Colonic mucosa (tissue), 4 donors: Measurements from ENCODE around the gene SERPINB10. TPM values are rescaled to one million over a fixed set of nuclear protein-coding genes. Genes with fewer than 3 reads are reported as not detected.

Experiments used
- DNase-seq: peaks from one replicate; pipeline ENCODE4 v3.0.0-alpha.2; 2020
- H3K27ac ChIP-seq: fragments of 200-600 bp; one replicate; pipeline ENCODE4 v1.8.0; 2021
- H3K27me3 ChIP-seq: fragments of 200-600 bp; one replicate; pipeline ENCODE4 v1.8.0; 2021
- H3K36me3 ChIP-seq: fragments of 200-600 bp; one replicate; pipeline ENCODE4 v1.8.0; 2021
- H3K4me1 ChIP-seq: fragments of 200-600 bp; one replicate; pipeline ENCODE4 v1.8.0; 2021; ENCODE audit warnings: mild to moderate bottlenecking
- H3K4me3 ChIP-seq: fragments of 200-600 bp; one replicate; pipeline ENCODE4 v1.8.0; 2021
- H3K9ac ChIP-seq, 2 donors: one replicate each; pipeline ENCODE4 v1.7.0; 2013; ENCODE audit warnings: control low read depth in 2 of 2, low read depth in 2 of 2, low read length in 2 of 2
- H3K9me3 ChIP-seq: fragments of 200-600 bp; one replicate; pipeline ENCODE4 v1.8.0; 2021
- CTCF ChIP-seq: fragments of 200-600 bp; IDR thresholded peaks from one replicate; pipeline ENCODE4 v1.8.0; 2022; ENCODE audit warnings: antibody characterized with exemption, mild to moderate bottlenecking
- intact Hi-C: fragments of 100-400 bp; cut with DNase I; formaldehyde crosslinking; loops from one replicate; pipeline ENCODE4 v1.14.1; 2022
- total RNA-seq, 2 donors: library from RNA; stranded (reverse); fragmentation: NEBNext Ultra II Directional in 1 of 2; extraction: Animal tissue kit (Norgen Biotek cat#: 25700) in 1 of 2; gene quantifications; one replicate each; pipeline ENCODE4 v1.2.1, GENCODE V29; 2021
- donor health status: healthy.
- donor health status: DM: no; HTN: no; CAD: no.
- donor health status: DM: no; HTN: no; CAD: no.

SERPINB10 gene
- total RNA-seq, 2 donors from 2014 or later, result not detected

DNA sequence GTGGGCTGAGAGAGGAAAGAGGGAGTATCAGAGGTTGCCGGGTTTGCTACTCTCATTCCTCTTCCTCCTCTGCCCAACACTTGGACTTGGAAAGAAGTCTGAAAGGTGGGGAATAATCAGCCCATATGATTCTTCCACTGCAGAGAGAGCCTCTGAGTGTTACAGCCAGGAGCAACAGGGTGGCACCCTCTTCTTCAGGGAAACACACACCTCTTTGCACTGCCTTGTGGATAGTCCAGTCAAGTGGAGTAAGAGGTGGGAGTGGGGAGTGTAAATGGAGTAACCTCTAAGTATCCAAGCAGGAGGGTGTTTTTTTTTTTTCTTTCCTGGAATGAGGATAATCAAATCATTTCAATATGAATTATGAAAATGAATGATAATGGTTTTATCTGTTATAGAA is 53.1 kb downstream of the SERPINB10 start:
- H3K4me1 ChIP-seq, result no peaks in the 10 kb centered on the region
- intact Hi-C loops, result no loop called here
- H3K27ac ChIP-seq, result no peak overlapping the region
- no peaks in the 10 kb centered on the region for H3K27me3 ChIP-seq
- no peaks in the 10 kb centered on the region for H3K36me3 ChIP-seq
- TF ChIP-seq CTCF, result no peak
- H3K4me3 ChIP-seq, result no peak overlapping the region
- H3K9ac ChIP-seq, result no peak overlapping the region
- H3K9me3 ChIP-seq, result no peaks in the 10 kb centered on the region
- no peak for DNase-seq

- H3K27me3 ChIP-seq, result no peaks in the 10 kb centered on the region
- no peak for TF ChIP-seq CTCF
- no peaks in the 10 kb centered on the region for H3K4me1 ChIP-seq
- no peaks in the 10 kb centered on the region for H3K36me3 ChIP-seq
- no peak overlapping the region for H3K27ac ChIP-seq
- H3K9me3 ChIP-seq, result no peaks in the 10 kb centered on the region
- intact Hi-C loops, result no loop called here
- H3K4me3 ChIP-seq, result no peak overlapping the region
- no peak for DNase-seq
- no peak overlapping the region for H3K9ac ChIP-seq
Measured at GRCh38 chr18:63961435-63961980, 53.8 kb downstream of the SERPINB10 start.

DNA sequence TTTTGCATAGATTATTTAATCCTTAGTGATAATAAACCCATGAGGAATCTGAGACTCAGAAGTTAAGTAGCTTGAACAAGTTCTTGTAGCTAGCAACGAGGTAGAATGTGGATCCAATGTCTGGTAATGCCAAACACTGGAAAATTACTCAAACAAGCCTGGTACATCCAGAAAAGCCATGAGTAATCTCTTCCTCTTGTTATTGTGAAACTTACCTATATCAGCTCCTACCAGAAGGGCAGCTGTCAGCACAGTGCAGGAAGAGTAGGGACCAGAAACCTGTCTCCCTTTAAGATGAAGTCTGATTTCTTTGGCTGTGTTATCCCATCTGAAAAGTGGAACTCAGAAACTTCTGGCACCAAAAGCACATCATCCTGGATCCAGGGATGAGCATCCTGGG is 54.4 kb downstream of the SERPINB10 start:
- no peaks in the 10 kb centered on the region for H3K36me3 ChIP-seq
- intact Hi-C loops, result no loop called here
- no peaks in the 10 kb centered on the region for H3K4me1 ChIP-seq
- no peaks in the 10 kb centered on the region for H3K9me3 ChIP-seq
- no peak for DNase-seq
- no peak overlapping the region for H3K27ac ChIP-seq
- no peak for TF ChIP-seq CTCF
- H3K27me3 ChIP-seq, result no peaks in the 10 kb centered on the region
- H3K9ac ChIP-seq, result no peak overlapping the region
- H3K4me3 ChIP-seq, result no peak overlapping the region

DNA sequence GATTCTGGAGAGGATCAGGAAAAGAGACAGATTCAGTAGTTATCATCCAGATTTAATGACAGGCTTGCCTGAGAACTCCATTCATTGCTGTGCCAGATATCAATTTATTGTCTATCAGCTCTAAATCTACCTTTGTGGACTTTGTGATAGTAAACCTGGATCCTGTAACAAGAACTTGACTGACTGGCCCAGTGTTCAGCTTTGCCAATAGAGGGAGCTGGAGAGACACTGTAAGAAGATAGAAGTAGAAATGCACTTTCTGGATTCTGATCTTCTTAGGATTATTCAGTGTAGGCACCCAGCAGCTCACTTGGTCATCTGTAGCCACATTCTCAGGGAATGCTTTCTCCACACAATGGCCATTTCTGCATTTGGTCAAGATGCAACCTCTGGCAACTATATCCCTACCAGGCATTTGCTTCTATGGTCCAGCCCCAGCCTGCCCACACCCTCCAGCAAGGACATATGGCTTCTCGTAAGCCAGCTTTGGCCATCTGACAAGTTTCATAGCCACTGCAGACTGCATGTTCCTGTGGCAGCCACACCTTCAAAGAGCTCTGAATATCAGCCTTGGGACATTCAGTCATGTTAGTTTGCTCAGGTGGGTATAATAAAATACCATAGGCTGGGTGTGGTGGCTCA is 56.0 kb downstream of the SERPINB10 start:
- peak; percentile 68 for DNase-seq
- Histone ChIP-seq H3K4me3 (no peak overlapping the region), H3K27me3 (no peaks in the 10 kb centered on the region), H3K36me3 (no peaks in the 10 kb centered on the region), H3K9me3 (no peaks in the 10 kb centered on the region), H3K4me1 (no peaks in the 10 kb centered on the region), H3K9ac (no peak overlapping the region), H3K27ac (peak overlapping the region; percentile 62)
- intact Hi-C loops, result no loop called here
- TF ChIP-seq CTCF, result peak; percentile 81

GRCh38 chr18:63964908-63965307 is 57.1 kb downstream of the SERPINB10 start:
- H3K9ac ChIP-seq, result no peak overlapping the region
- TF ChIP-seq CTCF, result no peak
- H3K36me3 ChIP-seq, result no peaks in the 10 kb centered on the region
- no peaks in the 10 kb centered on the region for H3K27me3 ChIP-seq
- H3K4me1 ChIP-seq, result no peaks in the 10 kb centered on the region
- intact Hi-C loops, result no loop called here
- DNase-seq, result no peak
- no peaks in the 10 kb centered on the region for H3K9me3 ChIP-seq
- H3K4me3 ChIP-seq, result no peak overlapping the region
- no peak overlapping the region for H3K27ac ChIP-seq
